RWPE1 (cell line): ENCODE measurements around the gene ABHD2.

ENCODE experiments used
- CTCF ChIA-PET: fragments of 350-600 bp; sonication (Branson Sonifier 250); formaldehyde crosslinking; extraction: SDS; loops from one replicate; lab custom pipeline; 2021; lab: Yijun Ruan, JAX
- POLR2A ChIA-PET: fragments of 400-600 bp; formaldehyde crosslinking; extraction: SDS; loops from one replicate; lab custom pipeline; 2020; ENCODE audit warnings: antibody characterized with exemption; ENCODE audit not compliant: low non-redundant PET; lab: Yijun Ruan, JAX
- DNase-seq: peaks from one replicate; pipeline ENCODE4 v3.0.0; 2012; ENCODE audit warnings: low spot score
- H3K27ac ChIP-seq: fragments of 450-650 bp; 2 replicates; pipeline ENCODE4 v1.5.1; 2017
- TF ChIP-seq, protein P1 (sequence below): fragments of 450-650 bp; conservative IDR thresholded peaks from 2 replicates; pipeline ENCODE4 v1.5.1; 2017; ENCODE audit warnings: low read depth, mild to moderate bottlenecking

ABHD2 gene

DNA sequence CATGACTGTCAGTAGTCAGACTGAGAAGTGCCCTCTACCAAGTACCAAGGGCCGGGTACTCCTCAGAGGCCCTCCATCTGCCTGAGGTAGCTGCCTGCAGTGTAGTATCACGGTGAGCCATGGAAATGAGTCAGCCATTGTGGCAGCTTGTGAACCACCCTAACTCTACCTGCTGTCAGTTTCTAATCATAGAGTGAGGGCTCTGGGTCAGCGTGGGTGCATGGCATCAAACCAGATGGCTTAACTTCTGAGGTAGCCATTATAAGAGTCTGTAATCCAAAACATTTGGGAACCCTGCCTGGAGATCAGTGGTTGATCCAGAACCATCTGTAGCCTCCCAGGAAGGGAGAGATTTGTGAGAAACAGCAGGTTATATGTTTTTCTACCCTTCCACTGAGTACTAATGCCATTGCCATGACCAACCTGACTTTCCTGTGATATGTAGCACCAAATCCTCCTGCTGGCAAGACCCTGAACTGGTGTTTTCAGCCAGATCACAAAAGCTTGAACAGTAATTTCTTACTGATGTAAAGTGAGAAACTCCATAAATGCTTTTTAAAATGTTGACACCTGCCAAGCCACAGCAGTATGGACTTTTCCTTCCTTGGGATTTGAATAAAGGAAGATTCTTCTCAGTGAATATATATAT is 38.9 kb downstream of the ABHD2 start:
- no peak overlapping the region for H3K27ac ChIP-seq
- TF ChIP-seq, protein P1, sequence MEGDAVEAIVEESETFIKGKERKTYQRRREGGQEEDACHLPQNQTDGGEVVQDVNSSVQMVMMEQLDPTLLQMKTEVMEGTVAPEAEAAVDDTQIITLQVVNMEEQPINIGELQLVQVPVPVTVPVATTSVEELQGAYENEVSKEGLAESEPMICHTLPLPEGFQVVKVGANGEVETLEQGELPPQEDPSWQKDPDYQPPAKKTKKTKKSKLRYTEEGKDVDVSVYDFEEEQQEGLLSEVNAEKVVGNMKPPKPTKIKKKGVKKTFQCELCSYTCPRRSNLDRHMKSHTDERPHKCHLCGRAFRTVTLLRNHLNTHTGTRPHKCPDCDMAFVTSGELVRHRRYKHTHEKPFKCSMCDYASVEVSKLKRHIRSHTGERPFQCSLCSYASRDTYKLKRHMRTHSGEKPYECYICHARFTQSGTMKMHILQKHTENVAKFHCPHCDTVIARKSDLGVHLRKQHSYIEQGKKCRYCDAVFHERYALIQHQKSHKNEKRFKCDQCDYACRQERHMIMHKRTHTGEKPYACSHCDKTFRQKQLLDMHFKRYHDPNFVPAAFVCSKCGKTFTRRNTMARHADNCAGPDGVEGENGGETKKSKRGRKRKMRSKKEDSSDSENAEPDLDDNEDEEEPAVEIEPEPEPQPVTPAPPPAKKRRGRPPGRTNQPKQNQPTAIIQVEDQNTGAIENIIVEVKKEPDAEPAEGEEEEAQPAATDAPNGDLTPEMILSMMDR, result no peak
- CTCF ChIA-PET, result interaction anchor here (0.6 to 0.8 kb wide), 2 partner anchors 16 to 70 kb away, joined by 3 to 6 read pairs; no protein-coding TSS in a partner anchor
- POLR2A ChIA-PET, result no interaction called here
- no peak for DNase-seq

DNA sequence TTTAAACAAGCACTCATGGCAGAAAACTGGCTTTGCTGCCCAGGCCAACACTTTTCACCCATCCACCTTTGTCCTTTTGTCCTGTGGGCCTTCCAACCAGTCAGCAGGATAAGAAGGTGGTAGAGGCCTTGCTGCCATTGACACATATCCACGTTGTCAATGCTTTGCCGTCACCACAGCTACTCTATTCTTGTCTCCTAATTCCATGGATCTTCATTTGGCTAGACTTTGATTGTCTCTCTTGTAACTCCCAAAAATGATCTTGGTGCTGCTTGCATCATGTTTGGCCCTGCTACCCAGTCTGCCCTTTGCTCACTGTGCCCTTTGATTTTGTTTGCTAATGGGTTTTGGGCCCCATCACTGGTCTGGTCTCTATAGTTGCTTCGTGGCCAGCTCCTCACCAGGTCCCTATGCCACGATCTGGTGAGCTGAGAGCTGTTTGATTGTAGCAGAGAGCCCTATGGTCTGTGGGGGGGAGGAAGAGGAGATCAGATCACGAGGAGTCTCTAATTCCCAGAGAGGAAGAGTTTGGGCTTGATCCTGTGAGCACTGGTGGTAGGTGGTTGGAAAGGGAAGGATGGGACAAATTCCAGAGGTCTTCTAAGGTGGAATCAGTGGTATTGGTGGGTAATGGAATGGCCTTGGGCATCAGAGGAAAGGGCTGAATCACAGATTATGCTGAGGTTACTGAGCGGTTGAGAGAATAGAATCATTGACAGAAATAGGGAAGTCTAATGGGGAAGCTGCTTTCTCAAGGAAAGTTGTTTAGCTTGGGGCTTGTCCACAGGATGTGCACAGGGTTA is 40.3 kb downstream of the ABHD2 start:
- POLR2A ChIA-PET, result no interaction called here
- no peak for DNase-seq
- TF ChIP-seq, protein P1, result no peak
- no peak overlapping the region for H3K27ac ChIP-seq
- CTCF ChIA-PET, result interaction anchor here (0.6 to 1.8 kb wide), 3 partner anchors 9 to 357 kb away, joined by 3 to 11 read pairs (median 9); no protein-coding TSS in a partner anchor

DNA sequence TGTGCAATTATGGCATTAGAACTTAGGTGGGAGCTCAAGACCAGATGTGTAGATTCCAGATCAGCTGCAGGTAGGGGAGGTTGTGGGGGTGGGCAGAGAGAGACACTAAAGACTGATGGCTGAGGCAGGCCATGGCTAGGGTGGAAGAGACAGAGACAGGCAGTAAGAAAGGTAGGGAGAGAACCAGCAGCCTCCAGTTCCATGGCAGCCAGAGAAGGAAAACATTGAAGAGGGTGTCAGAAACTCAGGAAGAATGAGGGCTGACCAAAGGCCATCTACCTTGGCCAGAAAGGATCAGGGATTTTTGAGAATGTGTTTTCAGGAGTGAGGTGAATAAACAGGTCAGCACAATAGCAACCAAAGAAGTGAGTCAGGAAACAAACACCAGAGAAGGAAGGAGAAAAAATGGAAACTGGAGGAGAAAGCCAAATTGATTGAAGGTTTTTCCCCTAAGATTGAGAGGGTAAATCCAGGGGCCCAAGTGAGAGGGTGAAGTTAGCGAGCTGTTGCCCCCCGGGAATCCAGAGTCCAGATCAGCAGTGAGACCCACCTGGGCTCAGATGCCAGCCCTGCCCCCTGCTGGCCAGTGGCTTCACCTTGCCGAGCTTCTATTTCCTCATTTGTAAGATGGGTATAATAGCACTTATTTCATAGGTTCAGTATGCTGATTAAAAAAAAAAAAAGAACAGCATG is 41.0 kb downstream of the ABHD2 start:
- TF ChIP-seq, protein P1, result peak; percentile 69; the same call in 1 of the 2 replicates
- POLR2A ChIA-PET, result no interaction called here
- DNase-seq, result no peak
- no peak overlapping the region for H3K27ac ChIP-seq
- CTCF ChIA-PET, result interaction anchor here (0.5 to 1.8 kb wide), 10 partner anchors 10 to 356 kb away, joined by 3 to 11 read pairs (median 4); no protein-coding TSS in a partner anchor

DNA sequence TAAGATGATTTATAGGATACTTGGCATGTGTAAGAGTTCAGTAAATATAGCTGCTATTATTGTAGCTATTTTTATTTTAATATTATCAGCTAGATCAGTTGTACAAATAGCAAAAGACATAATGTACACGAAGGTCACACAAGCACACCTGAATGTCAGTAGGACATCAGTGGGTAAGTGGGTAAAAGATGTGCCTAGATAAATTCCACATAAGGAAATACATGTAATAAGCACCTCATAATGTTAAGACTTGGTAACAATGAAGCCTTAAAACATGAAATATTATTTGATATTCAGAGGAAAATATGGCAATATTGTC is 41.5 kb downstream of the ABHD2 start:
- CTCF ChIA-PET, result interaction anchor here (0.6 to 1.8 kb wide), 8 partner anchors 10 to 263 kb away, joined by 3 to 11 read pairs (median 4); no protein-coding TSS in a partner anchor
- POLR2A ChIA-PET, result no interaction called here
- DNase-seq, result no peak
- TF ChIP-seq, protein P1, result peak; percentile 22
- H3K27ac ChIP-seq, result no peak overlapping the region

DNA sequence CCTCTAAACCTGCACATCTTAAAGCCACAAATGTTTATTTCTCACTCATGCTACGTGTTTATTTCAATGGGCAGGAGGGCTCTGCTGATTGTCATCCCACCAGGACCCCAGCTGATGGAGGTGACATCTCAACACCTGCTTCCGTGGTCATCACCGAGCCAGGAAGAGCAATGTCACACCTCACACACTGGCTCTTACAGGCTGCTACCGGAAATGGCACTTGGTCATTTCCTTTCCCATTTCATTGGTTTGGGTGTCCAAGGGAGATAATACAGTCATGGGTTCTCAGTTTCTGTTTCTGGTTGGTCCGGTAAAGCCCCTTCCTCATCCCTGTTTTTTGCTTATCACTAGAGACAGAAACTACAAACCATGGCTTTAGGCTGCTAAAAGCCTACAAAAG is 41.9 kb downstream of the ABHD2 start:
- no peak for DNase-seq
- H3K27ac ChIP-seq, result no peak overlapping the region

More for the DNA sequence above, 41.9 kb downstream of the ABHD2 start:
- TF ChIP-seq, protein P1, result no peak
- POLR2A ChIA-PET, result no interaction called here
- CTCF ChIA-PET, result interaction anchor here (0.6 to 1.8 kb wide), 7 partner anchors 10 to 264 kb away, joined by 3 to 11 read pairs (median 5); no protein-coding TSS in a partner anchor
